Urinary bladder (tissue), 4 donors: ENCODE measurements around the gene PEX3. TPM values are rescaled to one million over a fixed set of nuclear protein-coding genes. Genes with fewer than 3 reads are reported as not detected.

Source experiments
- DNase-seq: peaks from one replicate; pipeline ENCODE4 v3.0.0-alpha.2; 2015; ENCODE audit errors: extremely low spot score
- H3K27ac ChIP-seq: one replicate; pipeline ENCODE4 v1.5.1; 2013; ENCODE audit warnings: low read depth, mild to moderate bottlenecking, moderate library complexity
- H3K36me3 ChIP-seq: one replicate; pipeline ENCODE4 v1.6.1; 2013; ENCODE audit warnings: mild to moderate bottlenecking, moderate library complexity; ENCODE audit not compliant: insufficient read depth
- H3K4me1 ChIP-seq: one replicate; pipeline ENCODE4 v1.6.1; 2013; ENCODE audit warnings: mild to moderate bottlenecking, moderate library complexity; ENCODE audit not compliant: insufficient read depth
- H3K4me3 ChIP-seq: one replicate; pipeline ENCODE4 v1.5.1; 2013; ENCODE audit warnings: low read depth, low read length
- WGBS: extraction: QIAGEN DNeasy Blood & Tissue Kit; methylation state at CpG from one replicate; pipeline ENCODE4 v1.1.7; 2013; 5-methylcytosine and 5-hydroxymethylcytosine counted together
- polyA plus RNA-seq: library from polyadenylated mRNA; stranded (reverse); fragments of 200-250 nt; gene quantifications from one replicate; pipeline ENCODE4 v1.2.3, GENCODE V29; 2013
- total RNA-seq: library from RNA; depleted of rRNA; stranded (reverse); fragments of >200 nt; gene quantifications from one replicate; pipeline ENCODE4 v1.2.3, GENCODE V29; 2014
- donor health status: healthy with polysubstance abuse.
- donor health status: healthy.

PEX3 gene
- total and polyA plus RNA-seq, 2 donors: 14.8 to 32.5 TPM

DNA sequence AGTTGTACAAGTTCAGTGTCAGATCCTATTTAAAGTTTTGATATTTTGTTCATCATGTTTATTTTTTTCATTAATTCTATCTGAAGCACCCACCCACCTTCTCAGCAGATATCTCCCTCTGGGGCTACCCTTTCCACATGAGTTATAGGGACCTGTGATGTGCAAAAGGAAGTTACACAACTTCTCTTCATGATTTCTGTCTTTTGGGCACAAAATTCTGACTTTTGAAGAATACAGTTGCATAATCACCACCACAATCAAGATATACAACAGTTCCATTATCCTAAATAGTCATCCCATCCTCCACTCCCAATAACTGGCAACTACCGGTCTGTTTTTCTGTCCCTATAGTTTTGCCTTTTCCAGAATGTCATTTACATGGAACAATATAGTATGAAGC lies 74.8 kb downstream of the PEX3 start:
- no peak for DNase-seq
- Histone ChIP-seq H3K4me3 (no peak overlapping the region), H3K4me1 (no peaks in the 10 kb centered on the region), H3K36me3 (no peaks in the 10 kb centered on the region), H3K27ac (no peak overlapping the region)
- 87% methylated on average over 1 of the region's 1 CpG for WGBS

DNA sequence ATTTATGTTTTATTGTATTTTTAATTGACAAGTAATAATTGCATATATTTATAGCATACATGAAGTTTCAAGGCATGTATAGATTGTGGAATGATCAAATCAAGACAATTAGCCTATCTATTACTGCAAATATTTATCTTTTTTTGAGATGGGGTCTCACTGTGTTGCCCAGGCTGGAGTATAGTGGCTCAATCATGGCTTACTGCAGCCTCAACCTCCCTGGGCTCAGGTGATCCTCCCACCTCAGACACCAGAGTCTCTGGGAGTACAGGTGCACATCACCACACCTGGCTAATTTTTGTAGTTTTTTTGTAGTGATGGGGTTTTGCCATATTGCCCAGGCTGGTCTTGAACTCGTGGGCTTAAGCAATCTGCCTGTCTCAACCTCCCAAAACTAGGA lies 77.1 kb downstream of the PEX3 start:
- Histone ChIP-seq H3K4me1 (no peaks in the 10 kb centered on the region), H3K27ac (no peak overlapping the region), H3K4me3 (no peak overlapping the region), H3K36me3 (no peaks in the 10 kb centered on the region)
- DNase-seq: no peak
- 93% methylated on average over 1 of the region's 1 CpG for WGBS

DNA sequence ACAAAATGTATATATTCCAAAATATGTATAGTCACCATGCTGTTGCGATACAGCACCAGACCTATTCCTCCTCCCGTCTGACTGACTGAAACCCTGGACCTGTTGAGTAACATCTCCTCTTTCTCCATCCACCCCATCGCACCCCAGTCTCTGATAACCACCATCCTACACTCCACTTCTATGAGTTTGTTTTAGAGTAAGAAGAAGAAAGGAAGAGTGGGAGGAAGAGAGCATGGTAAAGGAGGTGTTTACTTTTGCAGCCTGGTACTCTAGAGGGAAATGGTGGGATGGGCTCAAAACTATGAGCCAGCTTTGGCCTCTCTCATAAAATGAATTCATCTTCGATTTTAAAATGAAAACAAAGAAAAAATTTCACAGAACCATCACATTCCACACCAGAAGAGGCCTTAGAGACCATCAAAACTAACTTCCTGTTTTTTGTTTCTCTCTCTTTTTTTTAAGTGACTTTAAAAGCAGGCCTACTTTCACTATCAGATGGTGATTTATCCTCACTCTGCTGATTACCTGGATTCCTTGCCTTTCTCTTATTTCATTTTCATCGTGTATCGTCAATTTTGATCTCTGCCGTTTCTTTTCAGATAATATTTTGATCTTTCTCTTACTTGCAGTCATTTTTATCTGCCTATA lies 77.7 kb downstream of the PEX3 start:
- no peaks in the 10 kb centered on the region for H3K36me3 ChIP-seq

DNA sequence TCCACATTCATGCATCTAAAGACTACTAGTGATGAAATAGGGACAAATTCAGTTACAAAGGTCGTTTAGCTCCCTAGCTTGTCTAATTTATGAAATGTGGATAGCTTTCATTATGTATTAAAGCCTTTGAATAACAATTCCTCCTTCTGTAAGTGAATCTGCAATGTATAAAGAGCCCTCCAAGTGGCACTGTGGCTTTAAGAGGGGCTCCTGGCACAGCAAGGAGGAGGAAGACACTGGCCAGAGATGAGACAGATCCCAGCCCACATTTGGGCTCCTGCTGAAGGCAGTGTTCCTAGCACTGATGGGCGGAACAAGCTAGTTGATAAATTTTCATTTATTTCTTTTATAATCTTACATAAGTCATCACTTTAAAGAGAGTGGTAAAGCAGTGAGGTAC lies 78.5 kb downstream of the PEX3 start:
- no peak for DNase-seq
- H3K27ac ChIP-seq: no peak overlapping the region
- WGBS: 44% methylated on average over 2 of the region's 2 CpGs
- no peak overlapping the region for H3K4me3 ChIP-seq
- H3K4me1 ChIP-seq: no peaks in the 10 kb centered on the region
- no peaks in the 10 kb centered on the region for H3K36me3 ChIP-seq

More for the DNA sequence above, 77.7 kb downstream of the PEX3 start:
- WGBS: 73% methylated on average over 7 of the region's 7 CpGs
- Histone ChIP-seq H3K4me3 (no peak overlapping the region), H3K4me1 (no peaks in the 10 kb centered on the region), H3K27ac (no peak overlapping the region)
- no peak for DNase-seq

DNA sequence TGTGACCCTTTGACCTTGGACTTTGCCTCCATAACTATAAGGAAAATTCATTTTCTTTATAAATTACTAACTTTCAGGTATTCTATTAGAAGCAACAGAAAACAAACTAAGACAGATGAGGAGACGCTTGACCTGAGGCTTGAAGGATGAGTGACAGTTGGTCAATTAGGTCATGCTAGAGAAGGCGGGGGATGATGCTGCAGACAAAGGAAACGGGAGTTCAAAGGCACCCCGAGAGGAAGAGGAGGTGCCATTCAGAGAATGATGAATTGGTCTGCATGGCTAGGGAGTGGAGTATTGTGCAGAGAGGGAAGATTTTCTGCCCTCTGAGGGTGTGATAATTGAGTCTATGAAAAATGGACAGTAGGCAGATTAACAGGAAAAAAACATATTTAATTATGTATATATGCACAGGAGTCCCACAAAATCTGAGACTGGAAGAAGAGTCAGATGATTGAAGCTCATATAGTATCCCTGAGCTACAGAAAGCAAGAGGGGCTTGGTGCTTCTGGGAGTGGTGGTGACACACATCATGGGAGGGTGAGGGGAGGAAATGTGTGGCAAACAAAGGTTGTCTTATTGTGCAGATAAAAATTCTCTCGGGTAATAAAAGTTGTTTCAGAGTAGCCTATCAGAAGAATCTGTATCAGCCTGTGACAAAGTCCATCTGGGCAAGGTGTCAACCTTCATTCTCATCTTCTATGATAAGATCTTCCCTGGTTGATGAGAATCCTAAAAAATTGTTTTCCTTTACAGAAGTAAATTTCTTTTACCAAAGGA lies 81.3 kb downstream of the PEX3 start:
- DNase-seq: no peak
- Histone ChIP-seq H3K4me3 (no peak overlapping the region), H3K36me3 (no peaks in the 10 kb centered on the region), H3K27ac (no peak overlapping the region), H3K4me1 (no peaks in the 10 kb centered on the region)
- WGBS: 59% methylated on average over 5 of the region's 5 CpGs

DNA sequence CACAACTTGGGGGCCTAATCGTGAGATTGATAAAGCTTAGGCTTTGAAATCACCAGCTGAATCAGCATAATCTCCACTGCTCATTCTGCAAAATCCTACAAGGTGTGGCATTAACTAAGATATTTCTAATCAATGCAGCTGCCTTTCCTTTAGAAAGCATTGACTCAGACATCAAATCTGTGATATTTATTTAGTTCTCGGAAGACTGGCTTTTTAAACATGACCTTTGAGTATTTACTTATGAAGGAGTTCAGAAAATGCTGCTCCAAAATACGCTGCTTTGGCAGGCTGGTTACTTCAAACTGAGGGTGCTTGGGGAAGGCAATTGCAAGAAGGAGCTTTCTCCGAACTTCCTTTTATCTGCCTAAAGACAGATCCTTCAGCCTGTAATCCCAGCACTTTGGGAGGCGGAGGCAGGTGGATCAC lies 84.6 kb downstream of the PEX3 start:
- 87% methylated on average over 5 of the region's 5 CpGs for WGBS
- Histone ChIP-seq H3K4me1 (no peaks in the 10 kb centered on the region), H3K36me3 (no peaks in the 10 kb centered on the region), H3K27ac (no peak overlapping the region), H3K4me3 (no peak overlapping the region)
- no peak for DNase-seq

DNA sequence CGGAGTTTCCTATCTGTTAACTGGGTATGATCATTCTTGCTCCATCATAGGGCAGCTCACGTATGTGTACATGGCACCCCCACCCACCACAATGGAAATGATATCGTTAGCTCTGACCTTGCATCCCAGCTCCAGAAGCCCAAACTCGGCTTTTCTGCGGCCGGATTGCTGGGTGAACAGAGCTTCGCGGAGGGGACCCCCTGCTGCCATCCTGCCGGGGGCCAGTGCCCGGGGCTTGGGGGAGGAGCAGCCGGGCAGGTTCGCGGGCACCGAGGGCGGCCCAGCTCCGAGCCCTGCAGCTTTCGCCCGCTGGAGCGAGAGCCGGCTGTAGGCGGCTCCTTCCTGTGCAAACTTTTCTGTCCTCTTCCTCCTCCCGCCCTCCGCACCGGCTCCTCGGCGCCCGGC lies 85.9 kb downstream of the PEX3 start:
- no peaks in the 10 kb centered on the region for H3K36me3 ChIP-seq
- no peaks in the 10 kb centered on the region for H3K4me1 ChIP-seq
- 4% methylated on average over 27 of the region's 27 CpGs for WGBS
- H3K4me3 ChIP-seq: peak overlapping the region; percentile 72
- DNase-seq: no peak
- H3K27ac ChIP-seq: no peak overlapping the region

DNA sequence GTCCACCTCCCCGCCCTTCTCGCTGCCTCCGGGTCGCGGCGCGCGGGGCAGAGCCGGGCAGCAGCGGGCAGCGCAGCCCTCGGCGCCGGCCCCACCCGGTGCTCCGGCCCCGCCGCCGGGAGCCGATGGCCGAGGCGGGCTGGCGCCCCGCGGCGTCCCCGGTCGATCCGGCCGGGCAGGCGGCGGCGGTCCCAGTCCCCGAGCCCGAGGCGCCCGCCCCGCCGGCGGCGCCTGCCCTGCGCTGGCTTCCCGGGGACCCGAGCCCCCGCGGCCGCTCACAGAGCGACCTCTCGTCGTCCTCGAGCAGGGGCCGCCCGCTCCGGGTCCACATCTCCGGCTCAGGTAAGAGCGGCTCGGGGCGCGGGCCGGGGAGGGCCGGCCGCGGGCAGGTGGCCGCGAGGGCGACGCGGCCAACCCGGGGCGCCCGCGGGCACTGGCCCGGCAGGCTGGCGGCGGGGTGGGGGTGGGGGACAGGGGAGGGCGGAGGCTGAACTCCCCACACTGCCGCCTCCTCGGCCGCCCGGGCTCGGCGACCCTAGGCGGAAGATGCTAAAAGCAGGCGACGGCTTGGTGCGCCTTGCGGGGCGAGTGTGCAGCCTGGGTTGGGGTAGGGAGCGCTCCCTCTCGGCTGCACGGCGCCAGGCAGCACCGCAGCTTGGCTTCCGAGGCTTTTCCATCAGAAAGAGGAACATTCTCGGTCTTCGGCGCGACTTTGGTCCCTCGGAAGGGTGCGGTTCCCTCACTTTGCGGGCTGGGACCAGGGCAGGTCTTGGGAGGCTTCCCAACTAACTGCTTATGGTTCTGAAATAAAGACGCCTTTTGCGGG lies 86.5 kb downstream of the PEX3 start:
- peak overlapping the region; percentile 72 for H3K4me3 ChIP-seq
- DNase-seq: no peak
- no peaks in the 10 kb centered on the region for H3K36me3 ChIP-seq
- no peaks in the 10 kb centered on the region for H3K4me1 ChIP-seq
- under 1% methylated on average over 103 of the region's 103 CpGs for WGBS
- H3K27ac ChIP-seq: no peak overlapping the region

DNA sequence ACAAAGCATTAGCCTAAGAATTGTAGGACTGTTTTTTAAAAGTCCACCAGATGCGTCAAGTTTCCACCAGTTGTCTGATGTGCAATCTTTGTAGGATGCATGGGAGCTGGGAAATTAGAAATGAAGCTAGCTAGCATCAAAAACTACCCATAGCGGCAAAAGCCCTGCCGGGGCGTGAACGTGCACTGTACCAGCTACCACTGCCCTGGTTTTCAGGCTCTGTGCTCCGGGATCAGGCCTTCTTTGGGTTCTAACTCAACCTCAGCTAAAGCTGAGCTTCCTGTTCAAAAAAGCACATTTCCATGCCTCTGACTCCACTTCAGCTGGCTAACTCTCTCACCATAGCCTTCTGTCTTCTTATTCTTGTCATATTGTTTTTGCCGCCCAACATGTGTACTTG lies 87.8 kb downstream of the PEX3 start:
- no peaks in the 10 kb centered on the region for H3K36me3 ChIP-seq
- WGBS: 96% methylated on average over 7 of the region's 7 CpGs
- H3K4me1 ChIP-seq: no peaks in the 10 kb centered on the region
- DNase-seq: no peak
- H3K4me3 ChIP-seq: no peak overlapping the region
- H3K27ac ChIP-seq: no peak overlapping the region

DNA sequence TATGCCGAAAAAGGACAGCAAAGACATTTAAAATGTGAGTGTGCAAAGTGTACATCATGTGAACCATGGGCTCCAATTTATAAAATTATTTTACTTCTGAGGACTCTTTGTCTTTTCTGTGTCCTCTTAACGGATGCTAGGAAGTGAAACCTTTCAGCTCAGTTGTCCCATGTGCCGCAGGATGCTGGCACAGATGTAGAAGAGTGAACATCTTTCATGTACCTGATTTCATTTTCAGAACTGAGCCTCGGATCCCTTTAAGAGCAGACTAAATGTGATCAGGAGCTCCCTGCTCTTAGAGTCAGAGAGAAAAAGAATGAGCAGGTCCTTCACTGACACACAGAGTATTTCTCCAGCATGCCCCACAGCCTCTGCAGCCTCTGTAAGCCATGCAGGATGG lies 88.5 kb downstream of the PEX3 start:
- no peak overlapping the region for H3K4me3 ChIP-seq
- no peak overlapping the region for H3K27ac ChIP-seq
- 95% methylated on average over 4 of the region's 4 CpGs for WGBS
- H3K4me1 ChIP-seq: no peaks in the 10 kb centered on the region
- no peaks in the 10 kb centered on the region for H3K36me3 ChIP-seq
- no peak for DNase-seq

DNA sequence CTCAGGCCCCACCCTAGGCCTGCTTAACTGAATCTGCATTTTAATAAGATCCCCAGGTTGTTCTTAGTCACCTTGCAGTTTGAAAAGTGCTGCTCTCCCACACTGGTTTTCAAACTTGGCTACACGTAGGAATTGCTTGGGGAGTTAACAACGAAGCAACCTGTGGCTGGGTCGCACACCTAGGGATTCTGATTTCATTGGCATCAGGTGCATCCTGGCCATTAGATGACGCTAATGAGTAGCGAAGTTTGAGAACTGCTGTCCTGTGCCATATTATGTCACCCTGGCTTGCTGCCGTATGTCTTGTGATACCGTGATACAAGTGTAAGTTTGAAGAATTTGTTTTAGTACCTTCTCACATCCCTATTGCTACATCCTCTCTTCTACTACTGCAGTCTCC lies 89.1 kb downstream of the PEX3 start:
- WGBS: 83% methylated on average over 7 of the region's 7 CpGs
- no peak overlapping the region for H3K4me3 ChIP-seq
- H3K36me3 ChIP-seq: no peaks in the 10 kb centered on the region
- H3K4me1 ChIP-seq: no peaks in the 10 kb centered on the region
- DNase-seq: no peak
- H3K27ac ChIP-seq: no peak overlapping the region

DNA sequence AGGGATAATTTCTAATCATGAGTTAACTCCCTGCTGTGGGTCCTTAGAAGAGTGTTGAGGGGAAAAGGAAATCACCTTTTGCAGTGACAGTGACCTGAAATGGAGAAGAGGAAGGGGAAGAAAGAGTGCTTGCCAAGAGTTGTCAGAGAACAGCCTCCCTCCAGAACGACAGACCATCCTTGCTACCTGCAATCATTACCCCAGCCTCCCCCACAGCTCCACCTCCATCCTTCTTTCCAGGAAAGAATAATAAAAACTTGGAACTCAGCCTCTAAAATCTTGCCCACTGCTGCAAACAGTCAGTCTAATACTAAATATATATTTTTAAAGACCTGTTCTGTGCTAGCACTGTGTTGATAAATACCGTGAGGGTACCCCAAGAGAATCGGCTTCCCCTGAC lies 89.6 kb downstream of the PEX3 start:
- Histone ChIP-seq H3K4me1 (no peaks in the 10 kb centered on the region), H3K4me3 (no peak overlapping the region), H3K27ac (no peak overlapping the region), H3K36me3 (no peaks in the 10 kb centered on the region)
- no peak for DNase-seq
- 56% methylated on average over 3 of the region's 3 CpGs for WGBS
